CD4-positive, alpha-beta T cell treated with Interleukin-17A for 1 hour (primary cell): ENCODE data around the gene MAP4K2.

Experiments
- DNase-seq: peaks from one replicate; pipeline ENCODE4 v3.0.0-alpha.2; 2020

Gene MAP4K2

DNA sequence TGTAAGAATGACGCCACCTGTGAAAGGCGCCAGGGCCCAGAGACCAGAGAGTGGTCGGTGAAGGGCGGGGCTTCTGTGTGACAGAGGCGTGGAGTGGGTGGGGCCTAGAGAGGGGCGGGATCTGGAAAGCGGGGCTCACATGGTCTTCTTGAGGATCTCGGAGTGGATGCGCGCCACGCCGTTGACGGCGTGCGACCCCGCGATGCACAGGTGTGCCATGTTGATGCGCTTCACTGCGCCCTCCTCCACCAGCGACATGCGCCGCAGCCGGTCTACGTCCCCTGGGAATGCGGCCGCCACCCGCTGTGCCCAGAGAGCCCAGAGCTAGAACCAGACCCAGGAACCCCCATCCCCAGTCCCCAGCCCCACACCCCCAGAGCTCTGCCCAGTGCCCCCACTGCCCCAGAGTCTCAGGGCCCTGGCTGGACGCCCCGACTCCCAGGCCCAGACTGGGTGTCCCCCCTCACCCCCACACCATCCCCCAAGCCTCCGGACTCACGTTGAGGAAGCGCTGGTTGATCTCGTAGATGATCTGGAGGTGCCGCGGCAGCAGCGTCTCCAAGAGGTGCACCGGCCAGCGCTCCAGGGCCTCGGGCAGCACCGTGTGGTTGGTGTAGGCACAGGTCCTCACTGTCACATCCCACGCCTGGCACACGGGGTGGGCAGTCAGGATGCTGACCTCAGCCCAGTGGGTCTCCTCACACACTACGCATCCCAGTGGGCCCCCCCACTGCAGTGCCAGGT lies 49.5 kb downstream of the MAP4K2 start:
- no peak for DNase-seq

GRCh38 chr11:64753019-64753379 lies 50.0 kb downstream of the MAP4K2 start:
- no peak for DNase-seq

GRCh38 chr11:64752175-64752970 lies 50.6 kb downstream of the MAP4K2 start:
- no peak for DNase-seq

GRCh38 chr11:64751580-64751979 lies 51.4 kb downstream of the MAP4K2 start:
- no peak for DNase-seq

- no peak for DNase-seq
Observed at GRCh38 chr11:64751136-64751535, 51.9 kb downstream of the MAP4K2 start.

DNA sequence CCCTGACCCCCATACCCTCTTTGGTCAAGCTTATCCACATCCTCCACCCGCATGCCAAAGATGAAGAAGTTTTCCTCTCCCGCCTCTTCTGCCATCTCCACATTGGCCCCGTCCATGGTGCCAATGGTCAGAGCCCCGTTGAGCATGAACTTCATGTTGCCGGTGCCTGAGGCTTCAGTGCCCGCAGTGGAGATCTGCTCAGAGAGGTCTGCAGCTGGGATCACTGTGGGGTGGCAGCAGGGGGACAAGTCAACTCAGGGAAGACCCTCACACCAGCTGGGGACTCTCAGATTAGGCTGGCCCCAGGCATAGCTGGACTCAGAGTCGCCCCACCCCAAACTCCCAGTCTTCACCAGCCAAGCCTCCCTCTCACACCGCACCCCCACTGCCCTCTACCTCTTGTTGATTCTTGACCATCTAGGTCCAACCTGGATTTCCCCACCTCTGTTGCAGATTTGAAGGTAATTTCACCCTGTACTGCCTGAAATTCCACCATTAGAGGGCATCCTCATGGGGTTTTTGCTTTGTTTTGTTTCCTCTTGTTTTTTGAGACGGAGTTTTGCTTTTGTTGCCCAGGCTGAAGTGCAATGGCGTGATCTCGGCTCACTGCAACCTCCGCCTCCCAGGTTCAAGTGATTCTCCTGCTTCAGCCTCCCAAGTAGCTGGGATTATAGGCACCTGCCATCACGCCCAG lies 52.5 kb downstream of the MAP4K2 start:
- peak; percentile 51 for DNase-seq

DNA sequence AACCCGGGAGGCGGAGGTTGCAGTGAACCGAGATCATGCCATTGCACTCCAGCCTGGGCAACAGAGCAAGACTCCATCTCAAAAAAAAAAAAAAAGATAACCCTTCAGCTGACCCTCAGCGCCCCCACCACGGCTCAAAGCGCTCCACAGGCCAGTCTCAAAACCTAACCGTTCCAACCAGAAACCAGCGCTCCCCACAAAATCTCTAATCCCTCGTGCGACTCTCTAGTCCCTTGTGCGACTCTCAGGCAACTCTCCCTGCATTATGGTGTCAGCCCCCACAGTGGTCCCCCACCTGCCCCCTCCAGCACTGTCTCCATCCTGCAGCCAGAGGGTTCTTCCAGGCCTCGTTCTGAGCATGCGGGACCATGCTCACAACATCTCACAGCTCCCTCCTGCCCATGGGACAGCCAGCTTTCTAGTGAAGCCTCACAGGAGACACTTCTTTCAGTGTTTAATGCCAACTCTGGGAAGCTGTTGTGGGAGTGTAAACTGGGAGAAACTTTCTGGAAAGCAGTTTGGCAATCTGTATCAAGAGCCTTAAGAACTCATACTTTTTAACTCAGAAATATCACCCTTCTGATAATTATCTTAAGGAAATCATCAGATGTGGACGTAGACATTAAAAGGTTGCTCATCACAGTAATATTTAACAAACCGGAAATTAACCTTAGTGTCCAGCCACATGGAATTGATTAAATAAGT lies 54.9 kb downstream of the MAP4K2 start:
- DNase-seq = no peak

- no peak for DNase-seq
Observed at GRCh38 chr11:64746486-64746885, 56.5 kb downstream of the MAP4K2 start.

- peak; percentile 87 for DNase-seq
Observed at GRCh38 chr11:64745521-64746328, 57.3 kb downstream of the MAP4K2 start.

DNA sequence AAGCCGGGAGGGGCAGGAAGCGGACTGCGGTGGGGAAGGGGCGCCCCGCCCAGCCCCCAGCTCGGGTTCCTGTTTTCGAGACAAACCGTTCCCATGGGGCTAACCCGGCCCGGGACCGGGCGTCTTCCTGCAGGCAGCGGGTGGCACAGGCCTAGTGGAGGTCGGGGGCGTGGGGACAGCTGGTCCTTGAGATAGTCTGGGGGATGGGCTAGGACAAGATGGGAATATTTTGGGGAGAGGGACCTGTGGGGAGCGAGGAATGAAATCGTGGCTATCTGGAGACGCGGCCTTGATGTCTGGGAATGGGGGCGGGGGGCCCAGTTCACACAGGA lies 57.9 kb downstream of the MAP4K2 start:
- peak; percentile 92 for DNase-seq

DNA sequence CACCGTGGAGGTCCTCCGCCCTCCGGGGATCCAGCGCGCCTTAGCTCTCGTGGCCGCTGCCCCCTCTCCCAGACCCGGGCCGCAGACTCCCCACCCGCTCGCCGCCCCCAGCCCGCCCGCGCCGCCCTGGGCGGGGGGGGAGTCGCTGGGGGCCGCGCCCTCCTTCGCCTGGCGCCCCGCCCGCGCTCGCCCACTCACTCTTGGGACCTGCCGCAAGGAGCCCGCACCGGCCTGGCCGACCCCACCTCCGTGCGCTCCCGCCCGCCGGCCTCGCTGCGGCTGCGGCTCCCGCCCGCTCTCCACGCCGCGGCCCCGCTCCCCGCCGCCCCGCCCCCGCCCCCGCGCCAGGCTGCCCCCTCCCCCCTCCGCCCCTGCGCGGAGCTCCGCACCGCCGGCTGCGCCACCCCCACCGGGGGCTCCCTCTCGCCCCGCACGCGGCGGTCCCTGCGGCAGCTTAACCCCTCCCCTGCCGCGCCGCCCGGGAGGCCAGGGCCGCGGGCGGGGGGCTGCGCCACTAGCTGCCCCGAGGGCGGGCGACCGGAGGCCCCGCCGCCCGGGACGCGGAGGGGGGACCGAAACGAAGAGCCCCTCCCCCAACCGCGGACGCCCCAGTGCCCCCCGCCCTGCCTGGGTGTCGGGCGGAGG lies 58.3 kb downstream of the MAP4K2 start:
- DNase-seq = peak; percentile 53

DNA sequence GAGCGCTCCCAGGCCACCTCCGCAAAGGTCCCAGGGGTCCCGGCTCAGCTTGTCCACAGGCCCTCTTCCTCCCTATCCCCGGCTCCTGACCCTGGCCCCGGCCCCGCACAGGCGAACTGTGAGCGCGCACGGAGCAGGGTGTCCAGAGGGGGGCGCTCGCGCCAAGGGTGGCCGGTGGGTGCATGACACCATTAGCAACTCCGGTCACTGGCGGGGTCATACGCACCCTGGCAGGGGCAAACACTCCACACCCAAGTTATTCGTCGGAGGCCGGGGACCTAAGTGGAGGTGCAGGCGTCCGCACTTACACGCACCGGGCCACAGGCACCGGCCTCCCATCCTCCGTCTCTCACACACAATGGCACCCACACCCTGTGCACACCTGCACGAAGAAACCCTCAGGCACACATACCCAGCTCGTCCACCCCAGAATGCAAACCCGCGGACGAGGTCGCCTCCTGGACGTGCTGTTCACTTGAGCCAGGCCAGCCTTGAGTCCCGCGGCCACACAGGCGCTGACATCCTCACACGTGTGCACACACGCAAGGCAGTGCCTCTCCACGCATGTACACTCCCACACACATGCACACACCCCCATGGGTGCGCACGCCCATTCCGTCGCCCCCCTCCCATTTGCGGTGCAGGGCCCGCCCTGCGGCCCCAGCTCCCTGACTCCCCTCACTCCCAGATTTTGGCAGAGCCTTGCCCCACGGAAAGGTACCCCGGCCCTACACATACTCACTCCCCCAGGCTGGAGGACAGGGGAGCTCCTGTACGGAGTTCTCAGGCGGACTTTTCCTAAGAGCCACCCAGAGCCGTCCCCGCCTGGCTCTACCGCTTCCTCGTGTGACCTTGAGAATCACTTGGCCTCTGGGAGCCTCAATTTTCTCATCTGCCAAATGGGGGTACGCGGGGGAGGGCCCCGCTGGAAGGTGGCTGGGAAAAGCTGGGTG lies 59.1 kb downstream of the MAP4K2 start, which contains the start of gene RASGRP2:
Gene RASGRP2 (minus strand): TSS at position 552 of the 953 bp plus-strand sequence. CDS start 1,276 bp downstream, outside the sequence.
- peak; percentile 88 for DNase-seq

- DNase-seq = peak; percentile 76
Observed at GRCh38 chr11:64742889-64743590, 60.0 kb downstream of the MAP4K2 start.

GRCh38 chr11:64742087-64742888 lies 60.7 kb downstream of the MAP4K2 start:
- no peak for DNase-seq

DNA sequence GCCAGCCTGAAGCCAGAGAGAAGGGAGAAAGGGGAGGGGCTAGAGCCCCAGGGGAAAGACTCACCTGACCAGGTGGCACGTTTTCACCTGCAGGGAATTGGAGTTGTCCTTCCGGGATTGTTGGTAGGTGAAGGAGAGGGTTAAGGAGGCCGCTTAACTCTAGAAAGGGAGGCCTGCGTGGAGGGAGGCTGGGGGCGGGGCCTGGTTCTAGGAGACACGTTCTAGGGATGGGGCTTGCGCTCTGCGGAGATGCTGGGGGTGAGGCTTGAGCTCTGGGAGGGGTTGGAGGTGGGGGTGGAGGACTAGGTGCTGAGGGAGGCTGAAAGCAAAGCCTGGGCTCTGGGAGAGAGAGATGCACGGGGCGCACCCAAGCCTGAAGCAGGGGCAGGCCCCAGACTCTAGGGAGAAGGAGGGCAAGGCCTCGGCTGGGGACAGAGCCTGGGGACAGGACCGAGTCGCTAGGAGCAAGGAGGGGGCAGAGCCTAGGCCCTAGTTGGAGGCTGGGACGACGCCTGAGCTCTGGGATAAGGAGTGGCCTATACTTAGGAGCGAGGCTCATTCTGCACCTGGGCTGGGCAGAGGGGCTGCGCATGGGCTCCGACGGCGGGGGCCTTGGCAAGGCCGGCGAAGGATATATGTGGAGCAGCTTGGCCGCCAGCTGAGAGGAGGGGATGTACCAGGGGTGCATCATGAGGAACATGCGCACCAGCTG lies 61.5 kb downstream of the MAP4K2 start:
- no peak for DNase-seq

- DNase-seq = no peak
Observed at GRCh38 chr11:64739871-64740270, 63.1 kb downstream of the MAP4K2 start.

DNA sequence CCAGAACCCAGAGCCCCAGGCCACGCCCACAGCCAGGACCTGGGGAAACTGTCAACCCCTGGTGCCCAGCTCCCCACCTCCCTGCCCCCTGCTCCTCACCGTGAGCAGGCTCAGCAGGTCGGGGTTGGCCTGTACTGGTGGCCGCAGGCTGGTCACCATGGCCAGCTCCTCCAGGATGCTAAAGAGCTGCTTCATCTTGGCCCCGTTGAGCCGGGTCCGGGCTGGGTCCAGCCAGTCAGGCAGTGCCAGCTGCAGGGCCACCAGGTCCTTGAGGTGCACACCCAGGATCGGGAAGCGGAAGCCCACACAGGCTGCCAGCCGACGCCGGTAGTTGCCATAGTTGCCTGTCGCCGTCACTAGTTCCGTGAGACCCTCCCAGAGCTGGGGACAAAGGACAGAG lies 66.4 kb downstream of the MAP4K2 start:
- DNase-seq = no peak

DNA sequence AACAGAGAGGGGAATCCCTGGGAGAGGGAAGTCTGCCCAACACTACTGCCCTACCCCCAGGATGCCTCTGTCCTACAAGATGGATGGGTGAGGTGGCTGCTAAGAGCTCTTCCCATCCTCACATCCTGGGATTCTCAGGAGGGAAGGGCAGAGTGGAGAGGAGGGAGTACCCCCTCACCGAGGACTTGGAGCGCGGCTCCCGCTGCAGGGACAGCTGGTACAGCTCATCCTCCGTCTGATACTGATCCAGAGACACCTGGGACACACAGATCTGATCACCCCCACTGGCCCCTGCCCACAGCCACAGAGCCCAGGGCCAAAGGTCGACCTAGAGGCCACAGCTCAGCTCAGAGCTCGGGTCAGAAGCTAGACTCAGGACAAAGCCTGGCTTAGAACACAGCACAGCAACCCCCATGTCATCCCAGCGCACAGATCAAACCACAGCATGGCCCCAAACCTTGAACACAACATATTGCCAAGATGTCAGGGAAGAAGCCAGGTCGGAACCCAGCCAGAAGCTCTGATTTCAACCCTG lies 67.2 kb downstream of the MAP4K2 start:
- no peak for DNase-seq
